CD4-positive, alpha-beta memory T cell (primary cell): ENCODE measurements around the gene TBC1D9. TPM values are rescaled to one million over a fixed set of nuclear protein-coding genes. Genes with fewer than 3 reads are reported as not detected.

Experiments
- CTCF ChIA-PET: fragments of 350-600 bp; sonication (Branson Sonifier 250); formaldehyde crosslinking; loops from one replicate; lab custom pipeline; 2021; ENCODE audit warnings: inconsistent platforms; ENCODE audit not compliant: partially characterized antibody; lab: Charles Lee
- POLR2A ChIA-PET: fragments of 350-600 bp; sonication (Branson Sonifier 250); formaldehyde crosslinking; loops from one replicate; lab custom pipeline; 2021; ENCODE audit not compliant: partially characterized antibody; lab: Charles Lee
- DNase-seq, 5 donors: peaks; one replicate each; pipeline versions ENCODE4 v3.0.0 to v3.0.0-alpha.2; 2020 to 2022; ENCODE audit warnings: mixed read lengths in 1 of 5
- H3K27ac ChIP-seq: one replicate; pipeline ENCODE4 v1.7.0; 2013; ENCODE audit warnings: low read depth, low read length
- H3K27me3 ChIP-seq: 2 replicates; pipeline ENCODE4 v1.7.0; 2013; ENCODE audit warnings: mild to moderate bottlenecking, low read length, moderate library complexity; ENCODE audit not compliant: insufficient read depth
- H3K36me3 ChIP-seq: 2 replicates; pipeline ENCODE4 v1.7.0; 2013; ENCODE audit warnings: mild to moderate bottlenecking, low read length, moderate library complexity; ENCODE audit not compliant: insufficient read depth
- H3K4me1 ChIP-seq: 2 replicates; pipeline ENCODE4 v1.7.0; 2013; ENCODE audit warnings: mild to moderate bottlenecking, low read length, moderate library complexity; ENCODE audit not compliant: insufficient read depth
- H3K4me3 ChIP-seq, 2 donors: one replicate each; pipeline ENCODE4 v1.7.0; 2013; ENCODE audit warnings: low read length in 2 of 2, mild to moderate bottlenecking in 1 of 2
- H3K9me3 ChIP-seq, 2 donors: one replicate each; pipeline ENCODE4 v1.7.0; 2013; ENCODE audit warnings: low read length in 2 of 2, control low read depth in 1 of 2; ENCODE audit not compliant: control insufficient read depth in 1 of 2
- H3K27ac Mint-ChIP-seq, 7 donors: one replicate each; pipeline ENCODE4 v1.8.0; 2020 to 2021; ENCODE audit warnings: mixed read lengths in 7 of 7, mild to moderate bottlenecking in 6 of 7, inconsistent platforms in 3 of 7, moderate library complexity in 3 of 7
- H3K27me3 Mint-ChIP-seq, 2 donors: one replicate each; pipeline ENCODE4 v1.8.0; 2020 to 2021; ENCODE audit warnings: mixed read lengths in 2 of 2
- H3K36me3 Mint-ChIP-seq, 2 donors: one replicate each; pipeline ENCODE4 v1.8.0; 2020 to 2021; ENCODE audit warnings: mixed read lengths in 2 of 2, inconsistent platforms in 1 of 2, mild to moderate bottlenecking in 1 of 2
- H3K4me1 Mint-ChIP-seq, 4 donors: one replicate each; pipeline ENCODE4 v1.8.0; 2020 to 2021; ENCODE audit warnings: mixed read lengths in 4 of 4, mild to moderate bottlenecking in 1 of 4
- H3K4me3 Mint-ChIP-seq, 8 donors: one replicate each; pipeline ENCODE4 v1.8.0; 2020 to 2021; ENCODE audit warnings: mixed read lengths in 8 of 8, mild to moderate bottlenecking in 7 of 8, moderate library complexity in 6 of 8, inconsistent platforms in 3 of 8
- H3K9me3 Mint-ChIP-seq, 8 donors: one replicate each; pipeline ENCODE4 v1.8.0; 2020 to 2021; ENCODE audit warnings: mixed read lengths in 8 of 8, mild to moderate bottlenecking in 5 of 8, inconsistent platforms in 3 of 8, moderate library complexity in 1 of 8
- intact Hi-C: fragments of 100-400 bp; cut with micrococcal nuclease; formaldehyde crosslinking; loops from one replicate; pipeline ENCODE4 v1.15.1; 2023
- polyA plus RNA-seq, 2 donors: library from polyadenylated mRNA; unstranded; fragments of 300-500 nt; fragmentation: Illumina TruSeq; gene quantifications; one replicate each; pipeline ENCODE4 v1.2.3, GENCODE V29; 2021
- total RNA-seq, 2 experiments: library from RNA; stranded (reverse); gene quantifications; one replicate each; pipeline ENCODE4 v1.2.3, GENCODE V29; 2021

The TBC1D9 gene
- total and polyA plus RNA-seq, 4 experiments from 2014 or later, result 0.34 to 0.67 (median 0.38) TPM; not detected in 1

GRCh38 chr4:140702096-140702757, 54.0 kb downstream of the TBC1D9 start:
- Mint-ChIP-seq H3K4me1 (no peaks in the 10 kb centered on the region), H3K36me3 (no peaks in the 10 kb centered on the region), H3K9me3 (peaks cover 0 to 2% (median 0%) of the 10 kb centered on the region in 8 donors), H3K27ac (no peak overlapping the region), H3K27me3 (peaks cover 0 to 4% of the 10 kb centered on the region in 2 donors), H3K4me3 (no peak overlapping the region)
- ChIA-PET POLR2A (no interaction called here), CTCF (no interaction called here)
- H3K36me3 ChIP-seq, result no peaks in the 10 kb centered on the region
- H3K27ac ChIP-seq, result no peak overlapping the region
- DNase-seq, result no peak
- no peak overlapping the region for H3K4me3 ChIP-seq
- intact Hi-C loops, result no loop called here
- H3K4me1 ChIP-seq, result no peaks in the 10 kb centered on the region
- H3K9me3 ChIP-seq, result no peaks in the 10 kb centered on the region
- H3K27me3 ChIP-seq, result no peaks in the 10 kb centered on the region

- H3K36me3 Mint-ChIP-seq, result no peaks in the 10 kb centered on the region
- H3K9me3 Mint-ChIP-seq, result no peaks in the 10 kb centered on the region
- DNase-seq, result no peak
- Histone ChIP-seq H3K36me3 (no peaks in the 10 kb centered on the region), H3K27ac (no peak overlapping the region), H3K4me1 (no peaks in the 10 kb centered on the region), H3K9me3 (no peaks in the 10 kb centered on the region), H3K27me3 (no peaks in the 10 kb centered on the region), H3K4me3 (no peak overlapping the region)
- ChIA-PET CTCF (no interaction called here), POLR2A (interaction anchor here (0.6 kb wide), 1 partner anchor 14 kb away, joined by 3 read pairs; no protein-coding TSS in a partner anchor)
- peaks cover 0 to 4% of the 10 kb centered on the region in 2 donors for H3K27me3 Mint-ChIP-seq
- no peak overlapping the region for H3K4me3 Mint-ChIP-seq
- no peak overlapping the region for H3K27ac Mint-ChIP-seq
- H3K4me1 Mint-ChIP-seq, result no peaks in the 10 kb centered on the region
- intact Hi-C loops, result no loop called here
These were observed 55.1 kb downstream of the TBC1D9 start for GRCh38 chr4:140701071-140701470.

DNA sequence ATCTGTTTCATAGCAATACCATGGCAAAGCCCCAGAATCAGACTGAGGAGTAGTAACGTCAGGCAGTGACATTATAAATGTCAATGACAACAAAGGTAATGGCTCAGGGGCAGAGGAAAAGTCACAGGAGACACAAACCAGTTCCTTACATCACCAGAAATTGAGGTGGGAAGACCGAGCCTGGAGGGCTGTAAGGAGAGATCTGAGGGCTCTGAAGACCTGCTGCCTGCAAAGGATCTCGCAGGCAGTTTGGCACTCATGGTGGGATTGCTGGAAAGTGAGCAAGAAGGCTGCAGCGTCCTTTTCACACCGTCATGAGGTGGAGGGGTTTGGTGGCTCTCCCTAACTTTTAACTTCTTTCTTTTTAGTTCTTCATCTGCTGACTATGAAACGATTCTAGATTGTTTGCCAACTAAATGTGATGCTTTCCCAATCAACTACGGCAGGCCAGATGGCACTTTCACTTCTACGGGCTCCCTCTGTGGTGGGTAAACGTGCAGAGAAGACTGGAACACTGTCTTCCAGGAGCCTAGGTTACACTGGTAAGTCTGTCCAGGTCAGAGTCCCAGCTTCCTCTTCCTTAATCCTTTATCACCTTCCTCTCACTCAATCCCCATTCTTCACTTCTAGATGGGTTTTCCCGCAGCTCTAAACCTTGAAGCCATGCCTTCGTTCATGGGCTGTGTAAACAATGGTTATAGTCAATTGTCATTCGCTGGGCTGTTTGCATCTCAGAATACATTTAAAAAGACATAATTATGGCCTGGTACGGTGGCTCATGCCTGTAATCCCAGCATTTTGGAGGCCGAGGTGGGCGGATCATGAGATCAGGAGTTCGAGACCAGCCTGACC, 58.2 kb downstream of the TBC1D9 start:
- H3K4me3 Mint-ChIP-seq, result no peak overlapping the region
- Histone ChIP-seq H3K36me3 (no peaks in the 10 kb centered on the region), H3K4me3 (no peak overlapping the region), H3K27ac (no peak overlapping the region), H3K9me3 (no peaks in the 10 kb centered on the region), H3K27me3 (no peaks in the 10 kb centered on the region), H3K4me1 (no peaks in the 10 kb centered on the region)
- ChIA-PET CTCF (no interaction called here), POLR2A (no interaction called here)
- no peak overlapping the region for H3K27ac Mint-ChIP-seq
- no peaks in the 10 kb centered on the region for H3K4me1 Mint-ChIP-seq
- H3K36me3 Mint-ChIP-seq, result no peaks in the 10 kb centered on the region
- H3K9me3 Mint-ChIP-seq, result peaks cover 0 to 2% (median 0%) of the 10 kb centered on the region in 8 donors
- intact Hi-C loops, result no loop called here
- peaks cover 2 to 10% of the 10 kb centered on the region in 2 donors for H3K27me3 Mint-ChIP-seq
- DNase-seq, result no peak

DNA sequence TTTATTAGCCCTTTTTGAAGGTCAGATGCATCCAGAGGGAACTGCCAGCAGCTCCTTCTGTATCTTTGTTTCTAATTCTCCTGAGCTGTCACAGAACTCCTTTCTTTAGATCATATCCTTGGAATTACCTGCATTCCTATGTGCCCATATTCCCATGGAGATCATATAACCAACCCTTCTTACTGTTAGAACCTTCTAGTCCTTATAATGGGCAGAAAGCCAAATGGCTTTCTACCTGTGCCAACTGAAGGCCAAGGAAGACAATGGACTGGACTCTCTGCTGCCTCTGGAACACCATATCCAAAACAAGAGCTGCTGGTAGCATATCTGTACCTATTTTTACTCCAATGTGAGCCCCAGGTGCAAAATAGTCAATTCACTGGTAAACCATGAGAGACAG, 60.7 kb downstream of the TBC1D9 start:
- peaks cover 2 to 10% of the 10 kb centered on the region in 2 donors for H3K27me3 Mint-ChIP-seq
- Histone ChIP-seq H3K4me3 (no peak overlapping the region), H3K27me3 (no peaks in the 10 kb centered on the region), H3K36me3 (no peaks in the 10 kb centered on the region), H3K4me1 (no peaks in the 10 kb centered on the region), H3K27ac (no peak overlapping the region), H3K9me3 (no peaks in the 10 kb centered on the region)
- ChIA-PET POLR2A (no interaction called here), CTCF (no interaction called here)
- H3K4me3 Mint-ChIP-seq, result no peak overlapping the region
- H3K9me3 Mint-ChIP-seq, result peaks cover 0 to 2% (median 0%) of the 10 kb centered on the region in 8 donors
- intact Hi-C loops, result no loop called here
- DNase-seq, result no peak
- no peak overlapping the region for H3K27ac Mint-ChIP-seq
- no peaks in the 10 kb centered on the region for H3K4me1 Mint-ChIP-seq
- no peaks in the 10 kb centered on the region for H3K36me3 Mint-ChIP-seq

DNA sequence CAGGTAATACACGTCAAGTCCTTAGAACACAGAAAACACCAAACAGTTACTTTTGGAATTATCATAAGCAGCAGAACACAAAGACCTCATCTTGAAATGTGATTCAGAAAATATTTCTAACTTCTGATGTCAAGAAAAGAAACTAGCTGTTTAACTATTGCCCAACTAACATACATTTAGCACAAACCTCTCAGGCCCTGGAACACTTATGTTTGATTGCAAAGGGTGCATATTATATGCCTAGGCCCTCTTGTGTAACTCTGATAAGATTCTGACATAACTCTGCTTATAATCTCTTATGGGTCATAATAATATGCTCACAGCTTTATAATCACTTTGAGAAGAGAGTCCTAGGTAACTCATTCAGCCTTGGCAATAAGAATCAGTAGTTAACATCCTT, 62.6 kb downstream of the TBC1D9 start:
- Mint-ChIP-seq H3K36me3 (no peaks in the 10 kb centered on the region), H3K27ac (no peak overlapping the region), H3K27me3 (peaks cover 2 to 10% of the 10 kb centered on the region in 2 donors), H3K4me1 (no peaks in the 10 kb centered on the region), H3K4me3 (no peak overlapping the region), H3K9me3 (peaks cover 0 to 2% (median 0%) of the 10 kb centered on the region in 8 donors)
- intact Hi-C loops, result no loop called here
- Histone ChIP-seq H3K27me3 (no peaks in the 10 kb centered on the region), H3K9me3 (no peaks in the 10 kb centered on the region), H3K4me1 (no peaks in the 10 kb centered on the region), H3K27ac (no peak overlapping the region), H3K36me3 (no peaks in the 10 kb centered on the region), H3K4me3 (no peak overlapping the region)
- no peak for DNase-seq
- ChIA-PET CTCF (no interaction called here), POLR2A (no interaction called here)

DNA sequence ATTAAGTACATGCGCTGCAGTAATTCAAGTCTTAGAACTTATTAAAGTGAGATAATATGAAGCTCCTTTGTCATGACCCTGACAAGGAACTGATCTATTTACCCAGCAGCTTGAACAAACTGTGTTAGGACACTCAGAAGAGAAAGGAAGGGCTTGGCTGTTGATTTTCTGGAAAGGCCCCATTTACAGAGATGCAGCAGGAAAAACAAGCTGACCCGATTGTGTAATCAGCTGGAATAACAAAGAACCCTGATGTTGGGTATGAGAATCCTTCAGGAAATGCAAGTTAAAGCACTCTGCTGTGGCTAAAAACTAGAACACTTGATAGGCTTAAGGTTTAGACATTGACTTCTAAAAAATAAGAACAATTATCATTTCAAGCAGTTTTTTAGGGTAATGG, 64.8 kb downstream of the TBC1D9 start:
- POLR2A ChIA-PET, result no interaction called here
- Mint-ChIP-seq H3K4me3 (no peak overlapping the region), H3K27me3 (peaks cover 2 to 12% of the 10 kb centered on the region in 2 donors), H3K4me1 (no peaks in the 10 kb centered on the region), H3K36me3 (no peaks in the 10 kb centered on the region), H3K27ac (no peak overlapping the region), H3K9me3 (peaks cover 0 to 2% (median 0%) of the 10 kb centered on the region in 8 donors)
- Histone ChIP-seq H3K4me3 (no peak overlapping the region), H3K4me1 (no peaks in the 10 kb centered on the region), H3K9me3 (no peaks in the 10 kb centered on the region), H3K27ac (no peak overlapping the region), H3K27me3 (no peaks in the 10 kb centered on the region), H3K36me3 (no peaks in the 10 kb centered on the region)
- intact Hi-C loops, result no loop called here
- CTCF ChIA-PET, result no interaction called here
- DNase-seq, result no peak

GRCh38 chr4:140690093-140690492, 66.1 kb downstream of the TBC1D9 start:
- H3K4me1 Mint-ChIP-seq, result no peaks in the 10 kb centered on the region
- intact Hi-C loops, result no loop called here
- H3K36me3 ChIP-seq, result no peaks in the 10 kb centered on the region
- no peaks in the 10 kb centered on the region for H3K4me1 ChIP-seq
- ChIA-PET POLR2A (no interaction called here), CTCF (no interaction called here)
- H3K27me3 ChIP-seq, result no peaks in the 10 kb centered on the region
- DNase-seq, result no peak
- no peak overlapping the region for H3K4me3 ChIP-seq
- H3K9me3 ChIP-seq, result no peaks in the 10 kb centered on the region
- H3K27me3 Mint-ChIP-seq, result peaks cover 3 to 8% of the 10 kb centered on the region in 2 donors
- no peak overlapping the region for H3K27ac Mint-ChIP-seq
- no peak overlapping the region for H3K27ac ChIP-seq
- H3K36me3 Mint-ChIP-seq, result no peaks in the 10 kb centered on the region
- no peaks in the 10 kb centered on the region for H3K9me3 Mint-ChIP-seq
- no peak overlapping the region for H3K4me3 Mint-ChIP-seq
